Muscle of arm (tissue), 14 donors: ENCODE measurements around the gene SEBOX. TPM values are rescaled to one million over a fixed set of nuclear protein-coding genes. Genes with fewer than 3 reads are reported as not detected.

Experiments
- DNase-seq: peaks from one replicate; pipeline ENCODE4 v3.0.0-alpha.2; 2013
- long read RNA-seq, 11 donors: transcript quantifications; one replicate each; lab custom pipeline, GENCODE V29; 2026
- polyA plus RNA-seq, 12 donors: library from polyadenylated mRNA; unstranded; fragments of 120-200 nt; gene quantifications; one replicate each; pipeline ENCODE4 v1.2.1, GENCODE V29; 2013; ENCODE audit not compliant: insufficient read length in 12 of 12

SEBOX gene
- polyA plus RNA-seq = not detected
- long read RNA-seq, donor 1 = 0 reads
- long read RNA-seq, donor 2 = 0 reads
- long read RNA-seq, donor 3 = 0 reads
- long read RNA-seq, donor 4 = 0 reads
- long read RNA-seq, donor 5 = 0 reads
- long read RNA-seq, donor 6 = 0 reads
- long read RNA-seq, donor 7 = 0 reads
- long read RNA-seq, donor 8 = 0 reads
- long read RNA-seq, donor 9 = 0 reads
- long read RNA-seq, donor 10 = 0 reads
- long read RNA-seq, donor 11 = 0 reads

DNA sequence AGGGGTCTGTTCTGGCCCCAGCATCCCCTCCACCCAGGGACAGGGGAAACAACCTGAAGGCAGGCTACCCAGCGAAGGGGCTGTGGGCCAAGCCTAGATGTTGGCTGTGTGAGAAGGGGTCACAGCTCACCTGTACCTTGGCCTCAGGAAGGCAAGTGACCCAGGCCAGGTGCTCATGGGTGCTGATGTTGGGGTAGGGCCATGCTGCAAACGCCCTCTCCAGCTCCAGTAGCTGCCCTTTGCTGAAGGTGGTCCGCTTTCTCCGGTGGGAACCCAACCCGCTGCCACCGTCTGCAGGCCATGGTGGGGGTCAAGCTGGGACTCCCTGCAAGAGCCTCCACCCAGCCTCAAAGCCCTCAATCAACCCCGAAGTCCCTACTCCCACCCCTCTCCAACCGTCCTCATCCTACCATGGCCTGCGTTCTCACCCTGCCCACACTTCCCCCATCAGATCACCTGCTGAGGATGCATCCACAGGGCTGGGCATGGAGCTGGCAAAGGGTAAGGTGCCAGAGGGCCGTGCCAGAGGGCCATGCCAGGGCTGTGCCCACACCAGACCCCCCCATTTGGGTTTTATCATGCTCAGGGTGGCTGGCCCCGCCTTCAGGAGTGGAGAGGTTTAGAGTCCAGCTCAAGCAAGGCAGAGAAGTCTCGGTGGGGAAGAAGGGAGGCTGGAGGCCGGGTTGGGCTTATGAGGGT is at the start of gene SEBOX:
SEBOX (minus strand) TSS at position 535 of the 699 bp plus-strand sequence; CDS start at position 487, 48 bp downstream.
- DNase-seq = no peak

- no peak for DNase-seq
Measured at GRCh38 chr17:28413804-28414203, 48.8 kb upstream of the SEBOX start.

GRCh38 chr17:28412099-28412498 is 47.1 kb upstream of the SEBOX start:
- no peak for DNase-seq

- DNase-seq = no peak
Measured at GRCh38 chr17:28407974-28408306, 42.9 kb upstream of the SEBOX start.

GRCh38 chr17:28407130-28407973 is 42.4 kb upstream of the SEBOX start:
- no peak for DNase-seq

DNA sequence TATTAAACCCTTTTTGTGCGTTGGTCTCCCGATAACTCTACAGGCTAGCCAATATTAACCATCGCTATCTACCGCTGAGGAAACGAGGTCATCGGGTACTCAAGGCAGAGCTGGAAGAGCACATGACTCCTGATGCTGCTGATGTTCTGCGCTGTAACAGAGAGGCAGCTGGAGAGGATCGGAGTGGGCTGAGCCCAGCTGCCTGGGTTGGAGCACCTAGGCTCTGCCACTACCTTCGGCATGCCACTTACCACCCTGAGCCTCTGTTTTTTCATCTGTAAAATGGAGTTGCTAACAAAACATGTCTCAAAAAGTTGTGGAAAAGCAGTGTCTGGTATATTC is 41.4 kb upstream of the SEBOX start:
- no peak for DNase-seq

DNA sequence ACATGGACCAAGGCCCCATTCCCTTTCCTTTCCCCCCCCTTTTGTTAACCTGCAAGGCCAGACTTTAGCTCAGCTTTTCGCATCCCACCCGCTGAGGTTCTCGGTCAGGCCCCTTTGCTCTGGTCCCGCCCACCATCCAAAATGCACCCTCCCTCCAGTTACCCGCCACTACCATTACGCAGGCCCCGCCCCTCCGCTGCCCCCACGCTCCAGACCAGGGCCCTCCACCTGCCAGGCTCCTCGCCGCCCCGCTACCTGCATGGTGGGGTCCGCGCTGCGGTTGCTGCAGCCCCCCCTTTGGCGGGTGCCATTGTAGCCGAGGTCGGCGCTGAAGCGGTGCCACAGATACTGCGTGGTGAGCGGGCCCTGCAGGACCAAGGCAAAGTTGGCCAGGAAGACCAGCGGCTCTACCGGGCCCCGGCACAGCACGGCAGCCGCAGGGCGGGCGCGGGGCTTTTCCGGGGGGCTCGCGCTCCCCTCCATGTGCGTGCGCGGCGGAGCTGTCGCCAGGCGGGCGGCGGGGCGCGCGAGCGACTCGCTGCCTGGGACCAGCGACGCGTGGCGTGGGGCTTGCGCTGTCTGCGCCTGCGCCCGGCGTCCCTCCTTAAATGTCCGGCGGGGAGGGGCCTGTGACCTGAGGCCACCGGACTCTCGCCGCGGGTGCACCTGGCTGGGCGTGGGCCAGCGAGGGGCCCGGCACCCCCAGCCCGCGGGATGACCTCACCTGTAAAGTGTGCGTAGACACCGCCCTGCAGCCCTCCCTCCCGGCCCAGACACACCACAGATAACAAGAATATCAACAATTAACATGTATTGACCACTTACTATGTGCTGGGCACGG is 40.9 kb upstream of the SEBOX start, which contains the start of gene SLC46A1:
SLC46A1 (minus strand) TSS at position 581 of the 841 bp plus-strand sequence; CDS start at position 483, 98 bp downstream.
- DNase-seq = peak; percentile 67

GRCh38 chr17:28404812-28405570 is 40.0 kb upstream of the SEBOX start:
- peak; percentile 27 for DNase-seq

DNA sequence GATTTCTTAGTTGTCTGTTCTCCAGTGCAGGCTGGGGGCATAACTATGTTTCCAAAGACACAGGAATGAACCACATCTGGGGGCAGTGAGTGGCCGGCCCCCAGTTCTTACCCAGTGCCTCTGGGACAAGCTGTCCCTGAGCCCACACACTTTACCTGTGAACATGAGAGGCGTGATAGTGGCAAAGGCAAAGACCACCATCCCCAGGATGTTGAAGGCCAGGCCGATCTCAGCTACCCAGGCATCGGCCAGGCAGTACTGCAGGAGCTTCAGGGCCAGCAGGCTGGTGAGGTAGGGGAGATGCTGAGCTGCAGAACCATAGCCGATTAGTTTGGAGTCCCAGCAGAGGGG is 39.4 kb upstream of the SEBOX start:
- no peak for DNase-seq

GRCh38 chr17:28404007-28404406 is 39.0 kb upstream of the SEBOX start:
- DNase-seq = no peak

GRCh38 chr17:28402844-28403243 is 37.8 kb upstream of the SEBOX start:
- DNase-seq = no peak

GRCh38 chr17:28402224-28402630 is 37.2 kb upstream of the SEBOX start:
- no peak for DNase-seq

GRCh38 chr17:28399808-28400207 is 34.8 kb upstream of the SEBOX start:
- DNase-seq = no peak

- no peak for DNase-seq
Measured at GRCh38 chr17:28398280-28398981, 33.4 kb upstream of the SEBOX start.

GRCh38 chr17:28397687-28398279 is 32.8 kb upstream of the SEBOX start:
- no peak for DNase-seq

DNA sequence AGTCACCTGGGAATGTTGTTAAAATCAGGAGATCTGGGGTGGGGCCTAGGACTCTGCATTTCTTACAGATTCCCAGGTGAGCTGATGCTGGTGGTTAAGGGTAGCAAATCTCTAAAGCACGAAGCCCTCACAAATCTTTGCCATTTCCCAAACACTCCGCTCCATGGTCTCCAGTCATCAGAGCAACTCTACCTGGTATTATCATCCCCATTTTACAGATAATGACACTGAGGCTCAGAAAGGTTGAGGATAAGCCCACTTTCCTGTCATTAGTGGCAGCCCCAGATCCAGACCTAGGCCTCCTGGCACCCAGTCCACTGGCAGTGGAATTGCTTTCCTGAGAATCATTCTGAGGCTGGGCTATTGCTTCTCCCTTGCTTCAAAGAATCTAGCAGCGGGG is 32.3 kb upstream of the SEBOX start:
- no peak for DNase-seq

GRCh38 chr17:28396635-28397239 is 31.7 kb upstream of the SEBOX start:
- DNase-seq = no peak

DNA sequence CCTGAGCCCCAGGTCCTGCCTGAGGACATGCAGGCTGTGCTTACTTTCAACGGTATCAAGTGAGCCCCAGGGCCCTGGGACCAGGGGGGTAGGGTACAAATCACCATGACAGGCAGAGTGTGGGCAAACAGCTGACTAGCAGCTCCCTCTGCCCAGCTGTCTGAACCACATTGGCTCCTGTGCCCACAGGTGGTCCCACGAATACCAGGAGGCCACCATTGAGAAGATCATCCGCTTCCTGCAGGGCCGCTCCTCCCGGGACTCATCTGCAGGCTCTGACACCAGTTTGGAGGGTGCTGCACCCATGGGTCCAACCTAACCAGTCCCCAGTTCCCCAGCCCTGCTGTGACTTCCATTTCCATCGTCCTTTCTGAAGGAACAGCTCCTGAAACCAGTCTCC is 31.0 kb upstream of the SEBOX start:
- no peak for DNase-seq

GRCh38 chr17:28395426-28395825 is 30.4 kb upstream of the SEBOX start:
- no peak for DNase-seq
